Colonic mucosa (tissue), 4 donors: Measurements from ENCODE around the gene PHACTR4. TPM values are rescaled to one million over a fixed set of nuclear protein-coding genes. Genes with fewer than 3 reads are reported as not detected.

Source experiments
- DNase-seq: peaks from one replicate; pipeline ENCODE4 v3.0.0-alpha.2; 2020
- H3K27ac ChIP-seq: fragments of 200-600 bp; one replicate; pipeline ENCODE4 v1.8.0; 2021
- H3K27me3 ChIP-seq: fragments of 200-600 bp; one replicate; pipeline ENCODE4 v1.8.0; 2021
- H3K36me3 ChIP-seq: fragments of 200-600 bp; one replicate; pipeline ENCODE4 v1.8.0; 2021
- H3K4me1 ChIP-seq: fragments of 200-600 bp; one replicate; pipeline ENCODE4 v1.8.0; 2021; ENCODE audit warnings: mild to moderate bottlenecking
- H3K4me3 ChIP-seq: fragments of 200-600 bp; one replicate; pipeline ENCODE4 v1.8.0; 2021
- H3K9ac ChIP-seq, 2 donors: one replicate each; pipeline ENCODE4 v1.7.0; 2013; ENCODE audit warnings: control low read depth in 2 of 2, low read depth in 2 of 2, low read length in 2 of 2
- H3K9me3 ChIP-seq: fragments of 200-600 bp; one replicate; pipeline ENCODE4 v1.8.0; 2021
- intact Hi-C: fragments of 100-400 bp; cut with DNase I; formaldehyde crosslinking; loops from one replicate; pipeline ENCODE4 v1.14.1; 2022
- total RNA-seq, 2 donors: library from RNA; stranded (reverse); fragmentation: NEBNext Ultra II Directional in 1 of 2; extraction: Animal tissue kit (Norgen Biotek cat#: 25700) in 1 of 2; gene quantifications; one replicate each; pipeline ENCODE4 v1.2.1, GENCODE V29; 2021
- TF ChIP-seq, protein P1 (sequence below): fragments of 200-600 bp; IDR thresholded peaks from one replicate; pipeline ENCODE4 v1.8.0; 2022; ENCODE audit warnings: antibody characterized with exemption, mild to moderate bottlenecking
- donor health status: healthy.
- donor health status: DM: no; HTN: no; CAD: no.
- donor health status: DM: no; HTN: no; CAD: no.

The PHACTR4 gene
- total RNA-seq, 2 donors from 2014 or later: 43.1 to 49.8 TPM

DNA sequence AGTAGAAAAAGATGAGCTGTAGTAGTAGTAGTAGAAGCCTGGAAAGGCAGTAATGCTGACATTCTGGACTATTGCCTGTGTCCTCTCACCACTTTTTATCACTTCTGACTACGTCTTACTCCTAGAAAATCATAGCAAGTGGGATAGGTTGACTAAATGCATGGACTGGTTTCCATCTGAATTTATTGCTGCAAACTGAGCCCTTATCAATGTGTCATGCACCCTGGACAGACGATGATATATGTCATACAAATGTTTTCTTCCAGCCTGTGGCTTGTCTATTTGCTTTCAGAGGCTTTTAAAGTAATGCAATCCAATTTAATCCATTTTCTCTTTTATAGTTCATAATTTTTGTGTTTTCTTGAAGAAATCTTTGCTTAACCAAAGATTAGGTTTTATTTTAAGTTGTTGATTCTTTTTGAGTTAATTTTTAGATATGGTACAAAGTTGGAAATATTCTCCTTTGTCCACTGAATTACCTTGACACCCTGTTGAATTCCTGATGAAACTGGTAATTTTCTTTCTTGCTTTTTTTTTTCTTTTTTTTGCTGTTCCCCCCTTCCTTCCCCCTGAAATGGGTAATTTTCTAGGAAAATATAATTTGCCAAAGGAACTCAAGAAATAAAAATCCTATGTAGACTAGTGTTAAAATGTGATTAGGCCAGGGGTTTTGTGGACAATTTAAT, 47.1 kb downstream of the PHACTR4 start:
- no peaks in the 10 kb centered on the region for H3K36me3 ChIP-seq
- no peaks in the 10 kb centered on the region for H3K4me1 ChIP-seq
- no peak overlapping the region for H3K9ac ChIP-seq
- no peaks in the 10 kb centered on the region for H3K9me3 ChIP-seq
- TF ChIP-seq, protein P1, sequence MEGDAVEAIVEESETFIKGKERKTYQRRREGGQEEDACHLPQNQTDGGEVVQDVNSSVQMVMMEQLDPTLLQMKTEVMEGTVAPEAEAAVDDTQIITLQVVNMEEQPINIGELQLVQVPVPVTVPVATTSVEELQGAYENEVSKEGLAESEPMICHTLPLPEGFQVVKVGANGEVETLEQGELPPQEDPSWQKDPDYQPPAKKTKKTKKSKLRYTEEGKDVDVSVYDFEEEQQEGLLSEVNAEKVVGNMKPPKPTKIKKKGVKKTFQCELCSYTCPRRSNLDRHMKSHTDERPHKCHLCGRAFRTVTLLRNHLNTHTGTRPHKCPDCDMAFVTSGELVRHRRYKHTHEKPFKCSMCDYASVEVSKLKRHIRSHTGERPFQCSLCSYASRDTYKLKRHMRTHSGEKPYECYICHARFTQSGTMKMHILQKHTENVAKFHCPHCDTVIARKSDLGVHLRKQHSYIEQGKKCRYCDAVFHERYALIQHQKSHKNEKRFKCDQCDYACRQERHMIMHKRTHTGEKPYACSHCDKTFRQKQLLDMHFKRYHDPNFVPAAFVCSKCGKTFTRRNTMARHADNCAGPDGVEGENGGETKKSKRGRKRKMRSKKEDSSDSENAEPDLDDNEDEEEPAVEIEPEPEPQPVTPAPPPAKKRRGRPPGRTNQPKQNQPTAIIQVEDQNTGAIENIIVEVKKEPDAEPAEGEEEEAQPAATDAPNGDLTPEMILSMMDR: no peak
- no peak overlapping the region for H3K27ac ChIP-seq
- no peaks in the 10 kb centered on the region for H3K27me3 ChIP-seq
- intact Hi-C loops: no loop called here
- H3K4me3 ChIP-seq: no peak overlapping the region
- no peak for DNase-seq

DNA sequence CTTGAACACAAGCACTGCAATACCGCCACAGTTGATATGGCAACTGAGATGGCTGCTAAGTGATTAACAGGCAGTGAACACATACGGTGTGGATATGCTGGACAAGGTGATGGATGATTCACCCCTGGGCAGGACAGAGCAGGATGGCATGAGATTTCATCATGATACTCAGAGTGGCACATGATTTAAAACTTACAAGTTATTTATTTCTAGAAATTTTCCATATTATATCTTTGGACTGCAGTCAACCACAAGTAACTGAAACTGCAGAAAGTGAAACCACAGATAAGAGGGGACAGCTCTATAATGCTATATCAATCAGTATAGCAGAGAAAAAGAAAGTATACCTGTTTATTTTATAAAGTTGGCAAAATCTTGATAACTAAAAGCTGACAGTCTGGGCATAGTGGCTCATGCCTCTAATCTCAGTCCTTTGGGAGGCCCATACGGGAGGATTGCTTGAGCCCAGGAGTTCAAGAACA, 47.9 kb downstream of the PHACTR4 start:
- no peaks in the 10 kb centered on the region for H3K36me3 ChIP-seq
- intact Hi-C loops: no loop called here
- no peak overlapping the region for H3K27ac ChIP-seq

DNA sequence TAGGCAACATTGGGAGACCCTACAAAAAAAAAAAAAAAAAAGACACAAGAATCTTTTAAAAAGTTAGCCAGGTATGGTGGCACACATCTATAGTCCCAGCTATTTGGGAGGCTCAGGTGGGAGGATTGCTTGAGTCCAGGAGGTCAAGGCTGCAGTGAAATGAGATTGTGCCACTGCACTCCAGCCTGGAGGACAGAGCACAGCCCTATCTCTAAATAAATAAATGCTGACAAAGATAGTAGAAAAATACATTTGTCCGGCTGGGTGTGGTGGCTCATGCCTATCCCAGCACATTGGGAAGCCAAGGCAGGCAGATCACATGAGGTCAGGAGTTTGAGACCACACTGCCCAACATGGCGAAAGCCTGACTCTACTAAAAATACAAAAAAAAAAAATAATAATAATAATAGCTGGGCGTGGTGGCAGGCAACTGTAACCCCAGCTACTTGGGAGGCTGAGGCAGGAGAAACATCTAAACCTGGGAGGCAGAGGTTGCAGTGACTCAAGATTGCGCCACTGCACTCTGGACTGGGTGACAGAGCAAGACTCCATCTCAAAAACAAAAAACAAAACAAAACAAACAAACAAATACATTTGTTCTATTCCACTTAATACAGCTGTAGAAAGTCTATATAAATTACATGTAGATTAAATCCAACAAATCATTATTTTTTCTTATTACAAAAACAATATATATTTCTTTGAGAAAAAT, 48.5 kb downstream of the PHACTR4 start:
- DNase-seq: no peak
- no peak overlapping the region for H3K27ac ChIP-seq
- H3K36me3 ChIP-seq: no peaks in the 10 kb centered on the region
- intact Hi-C loops: no loop called here
- TF ChIP-seq, protein P1: no peak
- no peak overlapping the region for H3K4me3 ChIP-seq
- H3K9me3 ChIP-seq: no peaks in the 10 kb centered on the region
- no peaks in the 10 kb centered on the region for H3K4me1 ChIP-seq
- H3K9ac ChIP-seq: no peak overlapping the region
- no peaks in the 10 kb centered on the region for H3K27me3 ChIP-seq

More for the DNA sequence above, 47.9 kb downstream of the PHACTR4 start:
- no peaks in the 10 kb centered on the region for H3K4me1 ChIP-seq
- TF ChIP-seq, protein P1: no peak
- H3K9ac ChIP-seq: no peak overlapping the region
- DNase-seq: no peak
- H3K27me3 ChIP-seq: no peaks in the 10 kb centered on the region
- no peak overlapping the region for H3K4me3 ChIP-seq
- no peaks in the 10 kb centered on the region for H3K9me3 ChIP-seq

DNA sequence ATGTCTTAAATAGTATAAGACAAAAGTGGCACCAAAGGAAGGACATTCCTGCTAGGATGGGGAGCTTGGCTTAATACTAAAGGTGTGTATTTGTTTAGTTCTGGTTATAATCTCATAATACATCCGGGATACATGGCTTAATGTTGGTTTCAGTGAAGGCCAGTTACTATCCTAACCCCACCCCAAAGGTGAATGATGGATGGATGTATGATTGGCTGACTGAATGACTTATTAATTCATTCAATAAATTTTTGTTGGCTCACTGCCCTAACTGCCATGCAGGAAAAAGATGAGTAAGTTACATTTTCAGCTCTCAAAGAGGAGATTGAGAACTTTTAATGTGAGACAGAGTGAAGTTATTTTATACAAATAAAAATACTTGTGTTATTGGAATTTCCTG, 52.2 kb downstream of the PHACTR4 start:
- Histone ChIP-seq H3K36me3 (no peaks in the 10 kb centered on the region), H3K27me3 (no peaks in the 10 kb centered on the region), H3K4me3 (no peak overlapping the region), H3K9me3 (no peaks in the 10 kb centered on the region), H3K27ac (no peak overlapping the region), H3K9ac (no peak overlapping the region), H3K4me1 (no peaks in the 10 kb centered on the region)
- TF ChIP-seq, protein P1: no peak
- intact Hi-C loops: no loop called here
- DNase-seq: no peak

DNA sequence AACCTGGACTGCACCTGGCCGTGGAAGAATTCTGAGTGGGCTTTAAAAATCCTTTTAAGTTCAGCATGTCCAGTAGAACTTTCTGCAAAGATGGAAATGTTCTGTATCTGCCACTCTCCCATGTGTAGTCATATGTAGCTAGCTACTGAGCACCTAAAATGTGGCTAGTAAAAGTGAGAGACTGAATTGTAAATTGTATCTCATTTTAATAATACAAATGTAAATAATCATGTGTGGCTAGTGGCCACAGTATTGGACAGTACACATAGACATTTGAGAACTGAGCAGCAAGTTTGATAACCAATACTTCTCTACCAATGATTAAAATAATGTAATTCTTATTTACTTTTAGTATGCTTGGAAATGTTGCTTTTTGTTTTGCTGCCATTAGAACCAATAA, 57.3 kb downstream of the PHACTR4 start:
- no peak for DNase-seq
- no peak overlapping the region for H3K4me3 ChIP-seq
- intact Hi-C loops: no loop called here
- H3K27ac ChIP-seq: no peak overlapping the region
- H3K36me3 ChIP-seq: no peaks in the 10 kb centered on the region
- no peaks in the 10 kb centered on the region for H3K27me3 ChIP-seq
- H3K4me1 ChIP-seq: no peaks in the 10 kb centered on the region
- no peaks in the 10 kb centered on the region for H3K9me3 ChIP-seq
- no peak overlapping the region for H3K9ac ChIP-seq
- TF ChIP-seq, protein P1: no peak
